H9 (cell line): ENCODE results near the gene AMMECR1. TPM values are rescaled to one million over a fixed set of nuclear protein-coding genes. Genes with fewer than 3 reads are reported as not detected.

Experiments
- DNase-seq: peaks from one replicate; pipeline ENCODE4 v3.0.0-alpha.2; 2017
- H2AFZ ChIP-seq: one replicate; pipeline ENCODE4 v1.6.1; 2013; ENCODE audit warnings: mild to moderate bottlenecking, low read length, control low read depth, moderate library complexity
- H2AK5ac ChIP-seq: 2 replicates; pipeline ENCODE4 v1.6.1; 2013; ENCODE audit warnings: low read length, control low read depth, mixed read lengths; ENCODE audit not compliant: insufficient read length
- H2BK120ac ChIP-seq: one replicate; pipeline ENCODE4 v1.6.1; 2013; ENCODE audit warnings: low read depth, mild to moderate bottlenecking, low read length, control low read depth, inconsistent platforms; ENCODE audit not compliant: poor library complexity, severe bottlenecking
- H2BK12ac ChIP-seq: 2 replicates; pipeline ENCODE4 v1.6.1; 2013; ENCODE audit warnings: low read length, control low read depth, mixed read lengths, low read depth; ENCODE audit not compliant: insufficient read length
- H2BK15ac ChIP-seq: 2 replicates; pipeline ENCODE4 v1.6.1; 2013; ENCODE audit warnings: low read depth, low read length, control low read depth
- H2BK20ac ChIP-seq: one replicate; pipeline ENCODE4 v1.6.1; 2013; ENCODE audit warnings: low read depth, mild to moderate bottlenecking, low read length, control low read depth, inconsistent platforms; ENCODE audit not compliant: poor library complexity, severe bottlenecking
- H2BK5ac ChIP-seq: 2 replicates; pipeline ENCODE4 v1.6.1; 2013; ENCODE audit warnings: low read length, control low read depth, mixed read lengths; ENCODE audit not compliant: insufficient read length
- H3K14ac ChIP-seq: 2 replicates; pipeline ENCODE4 v1.6.1; 2013; ENCODE audit warnings: low read length, control low read depth; ENCODE audit not compliant: insufficient read depth
- H3K18ac ChIP-seq: 2 replicates; pipeline ENCODE4 v1.6.1; 2013; ENCODE audit warnings: low read depth, mild to moderate bottlenecking, mixed read lengths, low read length, control low read depth; ENCODE audit not compliant: insufficient read length
- H3K23ac ChIP-seq: 2 replicates; pipeline ENCODE4 v1.6.1; 2013; ENCODE audit warnings: low read length, control low read depth, mixed read lengths, low read depth; ENCODE audit not compliant: insufficient read length
- H3K23me2 ChIP-seq: 2 replicates; pipeline ENCODE4 v1.6.1; 2013; ENCODE audit warnings: low read depth, mild to moderate bottlenecking, mixed read lengths, low read length, control low read depth; ENCODE audit not compliant: insufficient read length, poor library complexity, severe bottlenecking
- H3K27ac ChIP-seq: 2 replicates; pipeline ENCODE4 v1.5.1; 2013; ENCODE audit warnings: low read length, control low read depth, mixed read lengths, low read depth; ENCODE audit not compliant: insufficient read length
- H3K27me3 ChIP-seq: 2 replicates; pipeline ENCODE4 v1.6.1; 2013; ENCODE audit warnings: low read length, control low read depth, inconsistent platforms; ENCODE audit not compliant: insufficient read depth
- H3K4ac ChIP-seq: 2 replicates; pipeline ENCODE4 v1.6.1; 2013; ENCODE audit warnings: low read depth, mild to moderate bottlenecking, control low read depth, inconsistent platforms, low read length, moderate library complexity
- H3K4me1 ChIP-seq: 2 replicates; pipeline ENCODE4 v1.6.1; 2013; ENCODE audit warnings: low read length, control low read depth, inconsistent platforms; ENCODE audit not compliant: insufficient read depth
- H3K4me2 ChIP-seq: 2 replicates; pipeline ENCODE4 v1.6.1; 2013; ENCODE audit warnings: low read length, control low read depth, mixed read lengths; ENCODE audit not compliant: insufficient read length, insufficient read depth
- H3K56ac ChIP-seq: 2 replicates; pipeline ENCODE4 v1.6.1; 2013; ENCODE audit warnings: low read depth, mild to moderate bottlenecking, mixed read lengths, low read length, control low read depth; ENCODE audit not compliant: insufficient read length
- H3K79me1 ChIP-seq: 2 replicates; pipeline ENCODE4 v1.6.1; 2013; ENCODE audit warnings: low read depth, mild to moderate bottlenecking, moderate library complexity, low read length, control low read depth, inconsistent platforms; ENCODE audit not compliant: insufficient read depth, poor library complexity, severe bottlenecking
- H3K79me2 ChIP-seq: 2 replicates; pipeline ENCODE4 v1.6.1; 2013; ENCODE audit warnings: low read length, control low read depth, inconsistent platforms; ENCODE audit not compliant: insufficient read depth
- H3K9ac ChIP-seq: 2 replicates; pipeline ENCODE4 v1.6.1; 2013; ENCODE audit warnings: low read length, control low read depth, mixed read lengths; ENCODE audit not compliant: insufficient read length; ENCODE audit errors: extremely low read depth
- H3K9me3 ChIP-seq: one replicate; pipeline ENCODE4 v1.6.1; 2013; ENCODE audit warnings: low read depth, low read length, inconsistent platforms; ENCODE audit not compliant: control insufficient read depth
- H3T11ph ChIP-seq: one replicate; pipeline ENCODE4 v1.6.1; 2013; ENCODE audit warnings: mild to moderate bottlenecking, low read length, control low read depth, inconsistent platforms
- H4K20me1 ChIP-seq: one replicate; pipeline ENCODE4 v1.6.1; 2013; ENCODE audit not compliant: control insufficient read depth, insufficient read length, insufficient read depth
- H4K5ac ChIP-seq: 2 replicates; pipeline ENCODE4 v1.6.1; 2013; ENCODE audit warnings: low read depth, mild to moderate bottlenecking, mixed read lengths, low read length, control low read depth; ENCODE audit not compliant: insufficient read length
- H4K8ac ChIP-seq: replicated peaks from 2 replicates; pipeline ENCODE4 v1.6.1; 2013; ENCODE audit warnings: low read length, control low read depth, mixed read lengths, low read depth; ENCODE audit not compliant: insufficient read length
- H4K91ac ChIP-seq: 2 replicates; pipeline ENCODE4 v1.6.1; 2013; ENCODE audit warnings: low read depth, mild to moderate bottlenecking, moderate library complexity, mixed read lengths, low read length, control low read depth; ENCODE audit not compliant: insufficient read length
- H3K27ac Mint-ChIP-seq, 3 experiments: 2 replicates in 2 of 3; 3 replicates in 1 of 3; pipeline ENCODE4 v1.8.0; 2020 to 2021; ENCODE audit warnings: mixed read lengths in 3 of 3, mild to moderate bottlenecking in 1 of 3, moderate library complexity in 1 of 3
- H3K27me3 Mint-ChIP-seq: 2 replicates; pipeline ENCODE4 v1.8.0; 2021; ENCODE audit warnings: low read depth, mild to moderate bottlenecking, moderate library complexity, mixed read lengths
- H3K36me3 Mint-ChIP-seq, 3 experiments: 2 replicates in 2 of 3; 3 replicates in 1 of 3; pipeline ENCODE4 v1.8.0; 2020 to 2021; ENCODE audit warnings: low read depth in 3 of 3, mixed read lengths in 3 of 3; ENCODE audit not compliant: insufficient read depth in 1 of 3
- H3K4me1 Mint-ChIP-seq, 2 experiments: 2 replicates each; pipeline ENCODE4 v1.8.0; 2020; ENCODE audit warnings: mixed read lengths in 2 of 2
- H3K4me3 Mint-ChIP-seq, 2 experiments: 2 replicates in 1 of 2; 3 replicates in 1 of 2; pipeline ENCODE4 v1.8.0; 2020 to 2021; ENCODE audit warnings: mild to moderate bottlenecking in 2 of 2, mixed read lengths in 2 of 2, moderate library complexity in 1 of 2
- H3K9me3 Mint-ChIP-seq, 2 experiments: 2 replicates in 1 of 2; 3 replicates in 1 of 2; pipeline ENCODE4 v1.8.0; 2020; ENCODE audit warnings: mild to moderate bottlenecking in 2 of 2, mixed read lengths in 2 of 2, moderate library complexity in 1 of 2
- total RNA-seq: library from RNA; stranded (reverse); gene quantifications from 2 replicates; pipeline ENCODE4 v1.2.1, GENCODE V29; 2021
- TF ChIP-seq, protein P1 (sequence below): fragments of 200-600 bp; sonication (generic); conservative IDR thresholded peaks from 3 replicates; pipeline ENCODE4 v1.8.0; 2021; ENCODE audit warnings: antibody characterized with exemption, mild to moderate bottlenecking

AMMECR1 gene
- total RNA-seq, 1 experiment from 2014 or later = 28.5 TPM

DNA sequence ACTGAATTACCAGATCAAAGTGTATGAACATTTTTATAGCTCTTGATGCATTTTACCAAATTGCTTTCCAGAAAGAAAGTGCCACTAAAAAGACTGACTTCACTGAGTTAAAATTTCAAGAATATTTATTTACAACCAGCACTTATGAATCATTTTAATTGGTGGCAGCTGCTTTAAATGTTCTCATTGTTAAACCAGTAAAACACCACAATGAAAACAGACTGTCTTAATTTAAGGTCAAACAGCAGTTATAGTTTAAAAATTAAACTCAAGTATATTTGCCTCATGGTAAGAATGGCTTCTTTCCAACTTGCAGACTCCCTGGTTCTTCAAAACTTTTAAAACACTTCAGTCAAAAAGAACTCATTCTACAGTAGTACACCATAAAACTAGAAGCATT, 36.9 kb downstream of the AMMECR1 start:
- peaks cover 8 to 10% of the 10 kb centered on the region in 2 experiments for H3K4me1 Mint-ChIP-seq
- Histone ChIP-seq H3K18ac (no peak overlapping the region), H2AFZ (no peak overlapping the region), H2BK15ac (no peak overlapping the region), H3K79me1 (peaks cover 12% of the 10 kb centered on the region), H3K4me2 (no peak overlapping the region), H3T11ph (no peak overlapping the region), H4K20me1 (no peaks in the 10 kb centered on the region), H3K14ac (no peak overlapping the region), H4K5ac (no peak overlapping the region), H2BK20ac (no peak overlapping the region), H3K79me2 (peaks cover 2% of the 10 kb centered on the region; the same call in 1 of the 2 replicates), H3K9me3 (no peaks in the 10 kb centered on the region), H4K8ac (no peak overlapping the region), H3K27ac (no peak overlapping the region), H3K9ac (no peak overlapping the region), H3K23me2 (no peaks in the 10 kb centered on the region), H2BK120ac (no peak overlapping the region), H2AK5ac (no peak overlapping the region), H2BK5ac (no peak overlapping the region), H3K4me1 (no peaks in the 10 kb centered on the region), H3K4ac (no peak overlapping the region), H3K27me3 (no peaks in the 10 kb centered on the region), H3K23ac (no peak overlapping the region), H3K56ac (no peak overlapping the region), H2BK12ac (no peak overlapping the region), H4K91ac (no peak overlapping the region)
- H3K4me3 Mint-ChIP-seq = no peak overlapping the region
- H3K27ac Mint-ChIP-seq = no peak overlapping the region
- DNase-seq = no peak
- H3K9me3 Mint-ChIP-seq = no peaks in the 10 kb centered on the region
- H3K27me3 Mint-ChIP-seq = no peaks in the 10 kb centered on the region
- TF ChIP-seq, protein P1, sequence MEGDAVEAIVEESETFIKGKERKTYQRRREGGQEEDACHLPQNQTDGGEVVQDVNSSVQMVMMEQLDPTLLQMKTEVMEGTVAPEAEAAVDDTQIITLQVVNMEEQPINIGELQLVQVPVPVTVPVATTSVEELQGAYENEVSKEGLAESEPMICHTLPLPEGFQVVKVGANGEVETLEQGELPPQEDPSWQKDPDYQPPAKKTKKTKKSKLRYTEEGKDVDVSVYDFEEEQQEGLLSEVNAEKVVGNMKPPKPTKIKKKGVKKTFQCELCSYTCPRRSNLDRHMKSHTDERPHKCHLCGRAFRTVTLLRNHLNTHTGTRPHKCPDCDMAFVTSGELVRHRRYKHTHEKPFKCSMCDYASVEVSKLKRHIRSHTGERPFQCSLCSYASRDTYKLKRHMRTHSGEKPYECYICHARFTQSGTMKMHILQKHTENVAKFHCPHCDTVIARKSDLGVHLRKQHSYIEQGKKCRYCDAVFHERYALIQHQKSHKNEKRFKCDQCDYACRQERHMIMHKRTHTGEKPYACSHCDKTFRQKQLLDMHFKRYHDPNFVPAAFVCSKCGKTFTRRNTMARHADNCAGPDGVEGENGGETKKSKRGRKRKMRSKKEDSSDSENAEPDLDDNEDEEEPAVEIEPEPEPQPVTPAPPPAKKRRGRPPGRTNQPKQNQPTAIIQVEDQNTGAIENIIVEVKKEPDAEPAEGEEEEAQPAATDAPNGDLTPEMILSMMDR = no peak
- H3K36me3 Mint-ChIP-seq = peaks cover 0 to 5% (median 2%) of the 10 kb centered on the region in 3 experiments; a peak in 3 of 7 replicates
